Measurements from ENCODE around the gene STX16.

Gene STX16

GRCh38 chr20:58650776-58651558, at the start of gene STX16:
STX16 (plus strand) TSS chr20:58651283; CDS start chr20:58652007, 724 bp downstream.
- DNase-seq (ENCODE audit: low read depth): peak; percentile 81

- DNase-seq (ENCODE audit: low read depth): no peak
Observed at GRCh38 chr20:58602124-58602523, 49.0 kb upstream of the STX16 start.

GRCh38 chr20:58603721-58604120, 47.4 kb upstream of the STX16 start:
- DNase-seq (ENCODE audit: low read depth): no peak

- DNase-seq (ENCODE audit: low read depth): no peak
Observed at GRCh38 chr20:58604128-58604881, 46.8 kb upstream of the STX16 start.

GRCh38 chr20:58605292-58606065, 45.6 kb upstream of the STX16 start:
- no peak for DNase-seq (ENCODE audit: low read depth)

- DNase-seq (ENCODE audit: low read depth): no peak
Observed at GRCh38 chr20:58606184-58606583, 44.9 kb upstream of the STX16 start.

- DNase-seq (ENCODE audit: low read depth): no peak
Observed at GRCh38 chr20:58608096-58608840, 42.8 kb upstream of the STX16 start.

- no peak for DNase-seq (ENCODE audit: low read depth)
Observed at GRCh38 chr20:58609026-58609425, 42.1 kb upstream of the STX16 start.

- no peak for DNase-seq (ENCODE audit: low read depth)
Observed at GRCh38 chr20:58610071-58610800, 40.8 kb upstream of the STX16 start.

- DNase-seq (ENCODE audit: low read depth): no peak
Observed at GRCh38 chr20:58610811-58611210, 40.3 kb upstream of the STX16 start.

- DNase-seq (ENCODE audit: low read depth): no peak
Observed at GRCh38 chr20:58611236-58612030, 39.6 kb upstream of the STX16 start.

GRCh38 chr20:58612121-58612691, 38.9 kb upstream of the STX16 start:
- DNase-seq (ENCODE audit: low read depth): no peak

- DNase-seq (ENCODE audit: low read depth): no peak
Observed at GRCh38 chr20:58613061-58613854, 37.8 kb upstream of the STX16 start.

- no peak for DNase-seq (ENCODE audit: low read depth)
Observed at GRCh38 chr20:58614366-58614765, 36.7 kb upstream of the STX16 start.

- no peak for DNase-seq (ENCODE audit: low read depth)
Observed at GRCh38 chr20:58614984-58615760, 35.9 kb upstream of the STX16 start.

- no peak for DNase-seq (ENCODE audit: low read depth)
Observed at GRCh38 chr20:58616411-58616810, 34.7 kb upstream of the STX16 start.

- DNase-seq (ENCODE audit: low read depth): no peak
Observed at GRCh38 chr20:58617158-58617557, 33.9 kb upstream of the STX16 start.

- no peak for DNase-seq (ENCODE audit: low read depth)
Observed at GRCh38 chr20:58618351-58619076, 32.6 kb upstream of the STX16 start.
